Astrocyte (in vitro differentiated cells and primary cell): ENCODE data around the gene SND1.

Source experiments
- EZH2 ChIP-seq: IDR thresholded peaks from 2 replicates; pipeline ENCODE4 v1.6.1; 2012; ENCODE audit warnings: mild to moderate bottlenecking, low read length, inconsistent platforms; ENCODE audit not compliant: insufficient read depth
- TF ChIP-seq, protein P1 (sequence below): IDR thresholded peaks from 2 replicates; pipeline ENCODE4 v1.5.1; 2011; ENCODE audit warnings: low read depth, mild to moderate bottlenecking, inconsistent platforms, low read length, moderate library complexity; ENCODE audit not compliant: insufficient read depth

GRCh38 chr7:127732306-127732705, 80.3 kb downstream of the SND1 start:
- TF ChIP-seq, protein P1, sequence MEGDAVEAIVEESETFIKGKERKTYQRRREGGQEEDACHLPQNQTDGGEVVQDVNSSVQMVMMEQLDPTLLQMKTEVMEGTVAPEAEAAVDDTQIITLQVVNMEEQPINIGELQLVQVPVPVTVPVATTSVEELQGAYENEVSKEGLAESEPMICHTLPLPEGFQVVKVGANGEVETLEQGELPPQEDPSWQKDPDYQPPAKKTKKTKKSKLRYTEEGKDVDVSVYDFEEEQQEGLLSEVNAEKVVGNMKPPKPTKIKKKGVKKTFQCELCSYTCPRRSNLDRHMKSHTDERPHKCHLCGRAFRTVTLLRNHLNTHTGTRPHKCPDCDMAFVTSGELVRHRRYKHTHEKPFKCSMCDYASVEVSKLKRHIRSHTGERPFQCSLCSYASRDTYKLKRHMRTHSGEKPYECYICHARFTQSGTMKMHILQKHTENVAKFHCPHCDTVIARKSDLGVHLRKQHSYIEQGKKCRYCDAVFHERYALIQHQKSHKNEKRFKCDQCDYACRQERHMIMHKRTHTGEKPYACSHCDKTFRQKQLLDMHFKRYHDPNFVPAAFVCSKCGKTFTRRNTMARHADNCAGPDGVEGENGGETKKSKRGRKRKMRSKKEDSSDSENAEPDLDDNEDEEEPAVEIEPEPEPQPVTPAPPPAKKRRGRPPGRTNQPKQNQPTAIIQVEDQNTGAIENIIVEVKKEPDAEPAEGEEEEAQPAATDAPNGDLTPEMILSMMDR: no peak
- no peak for TF ChIP-seq EZH2
